A549 (cell line): Measurements from ENCODE around the gene BCLAF1.

Experiments
- BCL3 ChIP-seq: fragments of >200 bp; sonication (Bioruptor Twin); formaldehyde crosslinking; IDR thresholded peaks from 3 replicates; pipeline ENCODE4 v1.6.1; 2016
- CHD2 ChIP-seq: fragments of 150-350 bp; IDR thresholded peaks from 2 replicates; pipeline ENCODE4 v1.6.1; 2014; ENCODE audit warnings: low read length; ENCODE audit not compliant: partially characterized antibody
- CTCF ChIP-seq: fragments of >200 bp; sonication (Bioruptor Twin); formaldehyde crosslinking; IDR thresholded peaks from 3 replicates; pipeline ENCODE4 v1.5.1; 2016
- EHMT2 ChIP-seq: fragments of 200-600 bp; sonication (generic); IDR thresholded peaks from 2 replicates; pipeline ENCODE4 v1.6.1; 2016; ENCODE audit warnings: antibody characterized with exemption, low read depth, mild to moderate bottlenecking, moderate library complexity
- EP300 ChIP-seq, 2 experiments: fragments of >200 bp; sonication (Bioruptor Twin); formaldehyde crosslinking; IDR thresholded peaks; 2 replicates in 1 of 2; 3 replicates in 1 of 2; pipeline ENCODE4 v1.6.1; 2016 to 2017
- HEYL ChIP-seq: fragments of 250-450 bp; sonication (Bioruptor Pico); IDR thresholded peaks from 2 replicates; pipeline ENCODE4 v1.8.0; 2021; ENCODE audit warnings: mild to moderate bottlenecking, moderate library complexity
- JUNB ChIP-seq: fragments of >200 bp; sonication (Bioruptor Twin); formaldehyde crosslinking; IDR thresholded peaks from 2 replicates; pipeline ENCODE4 v1.6.1; 2016
- POLR2A ChIP-seq: IDR thresholded peaks from 2 replicates; pipeline ENCODE4 v1.6.1; 2012; ENCODE audit warnings: mild to moderate bottlenecking, low read length
- REST ChIP-seq: fragments of 200-600 bp; sonication (generic); IDR thresholded peaks from 2 replicates; pipeline ENCODE4 v1.6.1; 2016; ENCODE audit warnings: antibody characterized with exemption, mild to moderate bottlenecking, moderate library complexity
- SREBF2 ChIP-seq: fragments of 450-650 bp; IDR thresholded peaks from 2 replicates; pipeline ENCODE4 v1.6.1; 2014; ENCODE audit warnings: mild to moderate bottlenecking, moderate library complexity

DNA sequence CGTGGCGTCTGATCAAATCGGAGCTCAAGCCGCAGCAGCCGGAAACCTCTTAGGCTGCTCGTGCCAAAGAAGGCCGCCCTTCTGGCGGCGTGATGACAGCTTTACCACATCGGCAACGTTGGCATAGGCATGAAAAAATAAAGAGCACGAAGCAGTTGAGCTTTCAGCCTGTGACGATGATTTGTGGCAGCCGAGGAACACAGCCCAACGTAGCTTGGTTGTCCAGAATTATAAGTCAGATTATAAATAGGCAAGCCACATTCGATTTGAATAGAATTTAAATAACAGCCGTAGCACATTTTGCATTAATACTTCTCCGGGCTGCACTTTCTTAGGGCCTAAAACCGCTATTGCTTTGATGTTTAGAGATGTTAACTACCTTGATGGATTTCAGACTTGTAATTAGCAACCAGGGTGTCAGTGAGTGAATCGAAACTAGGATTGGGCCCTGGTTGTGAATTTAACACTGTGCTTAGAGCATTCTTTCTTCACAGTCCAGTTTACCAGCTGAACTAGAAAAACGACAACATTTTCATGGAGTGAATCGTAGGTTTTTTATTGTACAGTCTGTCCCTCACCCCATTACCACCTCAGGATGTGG, 864 bp upstream of the BCLAF1 start:
- TF ChIP-seq EP300 (IDR thresholded peaks at IDR 0.05) (no peak), REST (no peak), CHD2 (no peak), EHMT2 (no peak), CTCF (no peak), POLR2A (no peak), HEYL (no peak), BCL3 (no peak), JUNB (no peak), SREBF2 (no peak)
